ENCODE data around the gene OXTR.

The OXTR gene

GRCh38 chr3:8741581-8742261 is 27.7 kb downstream of the OXTR start:
- Histone ChIP-seq H3K36me3 (replicated peaks; ENCODE audit: insufficient read depth, low read length) (no peaks in the 10 kb centered on the region), H3K9me3 (replicated peaks; ENCODE audit: insufficient read depth, low read length) (no peaks in the 10 kb centered on the region), H3K79me2 (ENCODE audit: low read length) (no peaks in the 10 kb centered on the region), H3K4me2 (ENCODE audit: low read depth, low read length) (no peak overlapping the region), H3K4me3 (ENCODE audit: low read length) (no peak overlapping the region), H3K9ac (ENCODE audit: low read length) (no peak overlapping the region), H2AFZ (ENCODE audit: low read length) (no peak overlapping the region), H3K27me3 (replicated peaks; ENCODE audit: insufficient read depth, low read length) (no peaks in the 10 kb centered on the region), H3K9me2 (replicated peaks; ENCODE audit: insufficient read depth, low read length) (no peaks in the 10 kb centered on the region), H3K27ac (ENCODE audit: low read length) (no peak overlapping the region), H4K20me1 (ENCODE audit: insufficient read depth, low read length) (no peaks in the 10 kb centered on the region), H3F3A (ENCODE audit: insufficient read depth, low read length) (no peaks in the 10 kb centered on the region), H3K4me1 (ENCODE audit: low read length) (peaks cover 10% of the 10 kb centered on the region)
- DNase-seq = no peak
- TF ChIP-seq EZH2 (optimal IDR thresholded peaks at IDR 0.05; ENCODE audit: low read depth, low read length) (no peak), EZH2phosphoT487 (IDR thresholded peaks at IDR 0.05; ENCODE audit: low read length) (no peak)
- TF ChIP-seq, protein P1, sequence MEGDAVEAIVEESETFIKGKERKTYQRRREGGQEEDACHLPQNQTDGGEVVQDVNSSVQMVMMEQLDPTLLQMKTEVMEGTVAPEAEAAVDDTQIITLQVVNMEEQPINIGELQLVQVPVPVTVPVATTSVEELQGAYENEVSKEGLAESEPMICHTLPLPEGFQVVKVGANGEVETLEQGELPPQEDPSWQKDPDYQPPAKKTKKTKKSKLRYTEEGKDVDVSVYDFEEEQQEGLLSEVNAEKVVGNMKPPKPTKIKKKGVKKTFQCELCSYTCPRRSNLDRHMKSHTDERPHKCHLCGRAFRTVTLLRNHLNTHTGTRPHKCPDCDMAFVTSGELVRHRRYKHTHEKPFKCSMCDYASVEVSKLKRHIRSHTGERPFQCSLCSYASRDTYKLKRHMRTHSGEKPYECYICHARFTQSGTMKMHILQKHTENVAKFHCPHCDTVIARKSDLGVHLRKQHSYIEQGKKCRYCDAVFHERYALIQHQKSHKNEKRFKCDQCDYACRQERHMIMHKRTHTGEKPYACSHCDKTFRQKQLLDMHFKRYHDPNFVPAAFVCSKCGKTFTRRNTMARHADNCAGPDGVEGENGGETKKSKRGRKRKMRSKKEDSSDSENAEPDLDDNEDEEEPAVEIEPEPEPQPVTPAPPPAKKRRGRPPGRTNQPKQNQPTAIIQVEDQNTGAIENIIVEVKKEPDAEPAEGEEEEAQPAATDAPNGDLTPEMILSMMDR (IDR thresholded peaks at IDR 0.05; ENCODE audit: low read length) = no peak

DNA sequence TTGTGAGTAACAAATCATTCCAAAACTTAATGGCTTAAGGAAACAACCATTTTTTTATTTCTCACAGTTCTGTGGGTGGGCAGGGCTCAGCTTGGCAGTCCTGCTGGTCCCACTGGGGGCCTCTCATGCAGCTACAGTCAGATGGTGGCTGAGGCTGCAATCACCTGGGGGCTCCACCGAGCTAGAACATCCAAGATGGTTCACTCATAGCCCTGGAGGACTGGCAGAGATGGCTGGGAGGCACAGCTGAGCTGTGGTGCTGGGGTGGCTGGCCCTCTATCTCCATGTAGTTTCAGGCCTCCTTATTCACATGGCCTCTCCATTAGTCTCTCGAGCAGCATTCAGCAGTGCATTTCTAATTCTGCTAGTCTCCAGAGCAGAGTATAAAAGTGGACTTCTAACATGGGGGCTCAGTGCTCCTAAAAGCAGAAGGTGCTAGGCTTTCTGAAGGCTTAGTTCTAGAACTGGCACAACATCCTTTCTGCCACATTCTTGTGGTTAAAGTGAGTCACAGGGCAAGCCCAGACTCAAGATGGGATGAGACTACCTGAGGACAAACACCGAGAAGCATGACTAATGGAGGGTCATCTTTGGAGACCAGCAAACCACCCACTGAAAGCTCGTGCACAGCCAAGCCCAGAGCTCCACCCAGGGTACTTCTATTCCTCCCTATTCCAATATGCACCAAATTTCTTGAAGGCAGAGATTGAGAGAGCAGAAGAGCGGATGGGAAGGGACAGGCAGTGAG is 29.5 kb downstream of the OXTR start:
- Histone ChIP-seq H3K9me2 (replicated peaks; ENCODE audit: insufficient read depth, low read length) (no peaks in the 10 kb centered on the region), H3K9me3 (replicated peaks; ENCODE audit: insufficient read depth, low read length) (no peaks in the 10 kb centered on the region), H3K36me3 (replicated peaks; ENCODE audit: insufficient read depth, low read length) (no peaks in the 10 kb centered on the region), H3K27me3 (replicated peaks; ENCODE audit: insufficient read depth, low read length) (no peaks in the 10 kb centered on the region), H4K20me1 (ENCODE audit: insufficient read depth, low read length) (no peaks in the 10 kb centered on the region), H3F3A (ENCODE audit: insufficient read depth, low read length) (no peaks in the 10 kb centered on the region), H3K9ac (ENCODE audit: low read length) (no peak overlapping the region), H3K4me1 (ENCODE audit: low read length) (peaks cover 10% of the 10 kb centered on the region), H3K4me3 (ENCODE audit: low read length) (no peak overlapping the region), H3K27ac (ENCODE audit: low read length) (no peak overlapping the region), H3K4me2 (ENCODE audit: low read depth, low read length) (0 out of 2 replicates have a peak overlapping the region, but pooled peaks have one; percentile 5), H2AFZ (ENCODE audit: low read length) (no peak overlapping the region), H3K79me2 (ENCODE audit: low read length) (no peaks in the 10 kb centered on the region)
- TF ChIP-seq, protein P1 (IDR thresholded peaks at IDR 0.05; ENCODE audit: low read length) = no peak
- TF ChIP-seq EZH2phosphoT487 (IDR thresholded peaks at IDR 0.05; ENCODE audit: low read length) (no peak), EZH2 (optimal IDR thresholded peaks at IDR 0.05; ENCODE audit: low read depth, low read length) (no peak)
- peak; percentile 65 for DNase-seq

DNA sequence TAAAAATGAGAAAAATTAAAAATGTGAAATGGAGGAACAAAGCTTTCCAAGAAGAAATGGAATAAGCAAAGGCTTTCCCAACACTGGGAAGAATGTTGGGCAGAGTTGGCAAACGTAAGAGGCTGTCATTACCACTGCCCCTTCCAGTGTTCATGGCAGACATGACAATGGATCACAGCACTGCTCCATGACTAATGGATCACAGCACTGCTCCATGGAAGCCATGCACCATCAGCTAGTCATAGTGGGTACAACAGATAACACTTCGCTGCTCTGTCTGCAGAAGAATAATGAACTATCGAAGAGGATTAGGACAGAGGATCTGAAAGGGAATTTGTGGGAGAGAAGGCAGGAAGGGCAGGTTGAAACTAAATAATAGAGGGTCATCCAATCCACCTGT is 30.8 kb downstream of the OXTR start:
- peaks cover 10% of the 10 kb centered on the region for H3K4me1 ChIP-seq (ENCODE audit: low read length)
- no peak overlapping the region for H3K4me2 ChIP-seq (ENCODE audit: low read depth, low read length)
- no peaks in the 10 kb centered on the region for H3K36me3 ChIP-seq (replicated peaks; ENCODE audit: insufficient read depth, low read length)
- no peak overlapping the region for H3K27ac ChIP-seq (ENCODE audit: low read length)
- no peaks in the 10 kb centered on the region for H3K9me3 ChIP-seq (replicated peaks; ENCODE audit: insufficient read depth, low read length)
- no peaks in the 10 kb centered on the region for H3K79me2 ChIP-seq (ENCODE audit: low read length)
- no peak overlapping the region for H3K9ac ChIP-seq (ENCODE audit: low read length)
- no peak for TF ChIP-seq EZH2 (optimal IDR thresholded peaks at IDR 0.05; ENCODE audit: low read depth, low read length)
- no peak for TF ChIP-seq EZH2phosphoT487 (IDR thresholded peaks at IDR 0.05; ENCODE audit: low read length)
- TF ChIP-seq, protein P1 (IDR thresholded peaks at IDR 0.05; ENCODE audit: low read length) = no peak
- no peaks in the 10 kb centered on the region for H4K20me1 ChIP-seq (ENCODE audit: insufficient read depth, low read length)
- no peaks in the 10 kb centered on the region for H3K9me2 ChIP-seq (replicated peaks; ENCODE audit: insufficient read depth, low read length)
- no peak overlapping the region for H2AFZ ChIP-seq (ENCODE audit: low read length)
- H3K4me3 ChIP-seq (ENCODE audit: low read length) = no peak overlapping the region
- H3K27me3 ChIP-seq (replicated peaks; ENCODE audit: insufficient read depth, low read length) = no peaks in the 10 kb centered on the region
- H3F3A ChIP-seq (ENCODE audit: insufficient read depth, low read length) = no peaks in the 10 kb centered on the region
- no peak for DNase-seq
